ENCODE measurements around the gene TMEM273. TPM values are rescaled to one million over a fixed set of nuclear protein-coding genes. Genes with fewer than 3 reads are reported as not detected.

Gene TMEM273
- total RNA-seq, 2 donors from 2014 or later: 4.3 to 9.3 TPM

DNA sequence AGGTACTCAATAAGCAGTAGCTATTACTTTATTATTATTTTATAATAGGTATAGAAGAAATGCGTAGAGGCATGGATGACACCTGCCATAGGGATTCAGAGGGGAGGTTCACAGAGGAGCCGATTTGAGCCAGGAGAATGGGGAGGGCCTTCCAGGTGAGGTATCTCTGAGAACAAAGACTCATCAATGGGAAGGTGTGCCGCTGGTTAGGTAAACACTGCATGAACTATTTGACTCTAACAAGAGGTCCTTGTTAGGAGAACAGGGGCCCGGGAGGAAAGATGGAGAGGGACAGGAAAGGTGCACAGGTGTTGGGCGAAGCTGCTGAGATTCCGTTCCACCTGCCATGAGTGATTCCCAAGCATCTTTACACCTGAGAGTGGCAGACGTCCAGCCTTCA lies 41.8 kb upstream of the TMEM273 start:
- intact Hi-C loops (cut with DNase I): no loop called here
- 42 to 44% methylated on average over 7 of the region's 7 CpGs for WGBS, 2 donors

DNA sequence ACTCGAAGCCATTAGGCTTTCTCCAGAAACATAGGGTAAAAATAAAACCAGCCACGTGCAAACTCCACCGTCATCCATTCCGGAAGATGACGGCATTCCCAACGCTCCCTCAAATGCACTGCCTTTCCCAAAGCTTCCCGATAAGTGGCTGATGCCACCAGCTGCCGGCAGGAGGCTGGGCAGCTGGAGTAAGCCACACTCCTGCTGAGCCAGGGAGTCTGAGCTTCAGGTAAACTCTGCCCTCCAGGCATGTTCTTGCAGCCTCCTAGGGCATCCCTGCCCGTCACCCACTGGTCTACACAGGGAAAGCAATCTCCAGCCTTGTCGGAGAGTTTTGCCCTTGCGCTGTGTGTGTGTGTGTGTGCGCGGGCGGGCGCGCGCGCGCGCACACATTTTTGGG lies 40.5 kb upstream of the TMEM273 start:
- Histone ChIP-seq H3K36me3 (replicated peaks in 1 of 2; ENCODE audit: insufficient read depth in 1 of 2, low read depth in 2 of 2) (no peaks in the 10 kb centered on the region), H3K27me3 (no peaks in the 10 kb centered on the region), H3K4me3 (no peak overlapping the region), H3K9me3 (no peaks in the 10 kb centered on the region), H3K27ac (no peak overlapping the region), H3K4me1 (no peaks in the 10 kb centered on the region)
- ATAC-seq: no peak
- no peak for DNase-seq
- intact Hi-C loops (cut with DNase I): no loop called here
- 79% methylated on average over 20 of the region's 20 CpGs for WGBS, 2 donors
- TF ChIP-seq, protein P1, sequence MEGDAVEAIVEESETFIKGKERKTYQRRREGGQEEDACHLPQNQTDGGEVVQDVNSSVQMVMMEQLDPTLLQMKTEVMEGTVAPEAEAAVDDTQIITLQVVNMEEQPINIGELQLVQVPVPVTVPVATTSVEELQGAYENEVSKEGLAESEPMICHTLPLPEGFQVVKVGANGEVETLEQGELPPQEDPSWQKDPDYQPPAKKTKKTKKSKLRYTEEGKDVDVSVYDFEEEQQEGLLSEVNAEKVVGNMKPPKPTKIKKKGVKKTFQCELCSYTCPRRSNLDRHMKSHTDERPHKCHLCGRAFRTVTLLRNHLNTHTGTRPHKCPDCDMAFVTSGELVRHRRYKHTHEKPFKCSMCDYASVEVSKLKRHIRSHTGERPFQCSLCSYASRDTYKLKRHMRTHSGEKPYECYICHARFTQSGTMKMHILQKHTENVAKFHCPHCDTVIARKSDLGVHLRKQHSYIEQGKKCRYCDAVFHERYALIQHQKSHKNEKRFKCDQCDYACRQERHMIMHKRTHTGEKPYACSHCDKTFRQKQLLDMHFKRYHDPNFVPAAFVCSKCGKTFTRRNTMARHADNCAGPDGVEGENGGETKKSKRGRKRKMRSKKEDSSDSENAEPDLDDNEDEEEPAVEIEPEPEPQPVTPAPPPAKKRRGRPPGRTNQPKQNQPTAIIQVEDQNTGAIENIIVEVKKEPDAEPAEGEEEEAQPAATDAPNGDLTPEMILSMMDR (IDR thresholded peaks at IDR 0.05): no peak
- no peak for TF ChIP-seq POLR2A (IDR thresholded peaks at IDR 0.05)

More for the DNA sequence above, 41.8 kb upstream of the TMEM273 start:
- no peaks in the 10 kb centered on the region for H3K36me3 ChIP-seq (replicated peaks in 1 of 2; ENCODE audit: insufficient read depth in 1 of 2, low read depth in 2 of 2)
- TF ChIP-seq, protein P1 (IDR thresholded peaks at IDR 0.05): no peak
- no peak for TF ChIP-seq POLR2A (IDR thresholded peaks at IDR 0.05)
- no peaks in the 10 kb centered on the region for H3K27me3 ChIP-seq
- no peaks in the 10 kb centered on the region for H3K9me3 ChIP-seq
- H3K4me1 ChIP-seq: no peaks in the 10 kb centered on the region
- no peak overlapping the region for H3K4me3 ChIP-seq
- no peak for DNase-seq
- no peak for ATAC-seq
- no peak overlapping the region for H3K27ac ChIP-seq

DNA sequence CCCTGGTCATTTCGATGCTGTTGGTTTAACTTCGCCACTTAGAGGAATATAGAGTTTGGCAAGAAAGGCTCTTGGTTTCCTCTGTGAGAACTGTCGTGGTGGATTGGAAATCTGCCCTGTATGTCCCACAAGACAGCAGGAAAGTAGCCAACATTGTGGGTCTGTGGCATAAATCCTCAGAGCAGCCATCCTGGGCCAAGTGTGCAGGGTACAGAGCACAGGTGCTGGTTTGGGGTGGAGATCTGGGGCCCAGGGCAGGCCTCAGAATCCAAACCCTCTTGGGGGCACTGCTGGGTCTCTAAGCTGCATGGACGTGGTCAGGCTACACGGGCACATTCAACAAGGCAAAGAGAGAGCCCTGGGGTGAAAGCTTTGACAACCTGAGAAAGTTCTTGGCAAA lies 39.2 kb upstream of the TMEM273 start:
- intact Hi-C loops (cut with DNase I): no loop called here
- no peaks in the 10 kb centered on the region for H3K9me3 ChIP-seq
- TF ChIP-seq POLR2A (IDR thresholded peaks at IDR 0.05): no peak
- TF ChIP-seq, protein P1 (IDR thresholded peaks at IDR 0.05): no peak
- no peak overlapping the region for H3K27ac ChIP-seq
- H3K4me1 ChIP-seq: no peaks in the 10 kb centered on the region
- DNase-seq: no peak
- WGBS, 2 donors: 82 to 85% methylated on average over 5 of the region's 5 CpGs
- H3K4me3 ChIP-seq: no peak overlapping the region
- no peaks in the 10 kb centered on the region for H3K36me3 ChIP-seq (replicated peaks in 1 of 2; ENCODE audit: insufficient read depth in 1 of 2, low read depth in 2 of 2)
- H3K27me3 ChIP-seq: no peaks in the 10 kb centered on the region
- no peak for ATAC-seq

DNA sequence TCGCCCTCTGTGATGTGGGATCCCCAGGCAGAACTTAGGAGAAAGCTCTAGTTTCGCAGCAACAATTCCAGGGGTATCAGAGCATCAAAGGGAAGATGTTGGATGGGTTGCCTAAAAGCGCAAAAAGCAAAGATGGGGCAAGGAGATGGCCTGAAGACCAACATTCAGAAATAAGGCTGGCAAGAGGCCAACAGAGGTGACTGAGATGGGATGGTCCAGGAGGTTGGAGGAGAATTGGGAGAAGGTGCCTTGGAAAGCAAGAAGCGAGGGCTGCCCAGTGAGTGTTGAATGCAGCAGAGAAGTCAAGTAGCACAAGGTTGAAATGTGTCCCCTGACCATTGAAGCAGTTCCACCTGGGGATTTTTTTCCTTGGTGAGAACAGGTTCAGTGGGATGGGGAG lies 38.4 kb upstream of the TMEM273 start:
- no peaks in the 10 kb centered on the region for H3K9me3 ChIP-seq

More for the DNA sequence above, 38.4 kb upstream of the TMEM273 start:
- no peak for TF ChIP-seq POLR2A (IDR thresholded peaks at IDR 0.05)
- TF ChIP-seq, protein P1 (IDR thresholded peaks at IDR 0.05): no peak
- no peak overlapping the region for H3K4me3 ChIP-seq
- no peak for ATAC-seq
- no peak for DNase-seq
- no peaks in the 10 kb centered on the region for H3K36me3 ChIP-seq (replicated peaks in 1 of 2; ENCODE audit: insufficient read depth in 1 of 2, low read depth in 2 of 2)
- no peaks in the 10 kb centered on the region for H3K4me1 ChIP-seq
- 77 to 80% methylated on average over 4 of the region's 4 CpGs for WGBS, 2 donors
- H3K27ac ChIP-seq: no peak overlapping the region
- intact Hi-C loops (cut with DNase I): no loop called here
- no peaks in the 10 kb centered on the region for H3K27me3 ChIP-seq
